ENCODE data around the gene HOXA3.

HOXA3 gene

DNA sequence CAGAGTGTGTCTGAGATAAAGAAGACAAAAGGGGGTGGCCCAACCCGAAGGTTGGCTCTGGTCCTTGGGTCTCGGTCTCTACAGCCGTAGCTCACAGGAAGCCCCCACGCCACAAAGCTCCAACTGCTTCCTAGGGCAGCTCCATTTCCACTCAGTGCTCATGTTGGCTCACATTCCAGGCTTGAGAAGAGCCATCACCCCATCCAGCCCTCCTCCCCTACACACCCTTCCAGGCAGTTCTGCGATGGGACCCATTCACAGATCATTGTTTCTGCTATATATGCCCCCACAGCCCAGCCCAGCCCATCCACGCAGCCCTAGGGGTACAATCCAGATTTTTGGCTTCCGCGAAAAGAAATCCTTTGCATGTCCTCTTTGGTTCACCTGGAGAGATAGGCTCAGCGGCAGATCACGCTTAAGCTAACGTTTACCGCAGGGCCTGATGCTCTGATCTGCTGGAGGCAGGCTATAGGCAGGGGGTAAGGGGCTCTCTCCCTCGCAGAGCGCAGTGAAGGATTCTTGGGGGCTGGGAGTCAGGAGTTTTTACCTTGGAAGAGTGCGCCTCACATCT, 38.9 kb upstream of the HOXA3 start:
- peak overlapping the region in 1 of 2 experiments; percentile 68 for H3K4me3 ChIP-seq (ENCODE audit: low read depth in 1 of 2, low read length in 1 of 2)
- H3K9me3 ChIP-seq = no peaks in the 10 kb centered on the region
- TF ChIP-seq, protein P1, sequence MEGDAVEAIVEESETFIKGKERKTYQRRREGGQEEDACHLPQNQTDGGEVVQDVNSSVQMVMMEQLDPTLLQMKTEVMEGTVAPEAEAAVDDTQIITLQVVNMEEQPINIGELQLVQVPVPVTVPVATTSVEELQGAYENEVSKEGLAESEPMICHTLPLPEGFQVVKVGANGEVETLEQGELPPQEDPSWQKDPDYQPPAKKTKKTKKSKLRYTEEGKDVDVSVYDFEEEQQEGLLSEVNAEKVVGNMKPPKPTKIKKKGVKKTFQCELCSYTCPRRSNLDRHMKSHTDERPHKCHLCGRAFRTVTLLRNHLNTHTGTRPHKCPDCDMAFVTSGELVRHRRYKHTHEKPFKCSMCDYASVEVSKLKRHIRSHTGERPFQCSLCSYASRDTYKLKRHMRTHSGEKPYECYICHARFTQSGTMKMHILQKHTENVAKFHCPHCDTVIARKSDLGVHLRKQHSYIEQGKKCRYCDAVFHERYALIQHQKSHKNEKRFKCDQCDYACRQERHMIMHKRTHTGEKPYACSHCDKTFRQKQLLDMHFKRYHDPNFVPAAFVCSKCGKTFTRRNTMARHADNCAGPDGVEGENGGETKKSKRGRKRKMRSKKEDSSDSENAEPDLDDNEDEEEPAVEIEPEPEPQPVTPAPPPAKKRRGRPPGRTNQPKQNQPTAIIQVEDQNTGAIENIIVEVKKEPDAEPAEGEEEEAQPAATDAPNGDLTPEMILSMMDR (IDR thresholded peaks at IDR 0.05) = no peak
- no peak overlapping the region for H3K27ac ChIP-seq
- H3K27me3 ChIP-seq = peaks cover 100% of the 10 kb centered on the region
- peaks cover 35 to 42% of the 10 kb centered on the region in 2 experiments for H3K4me1 ChIP-seq (ENCODE audit: control insufficient read depth in 1 of 2, insufficient read depth in 1 of 2, low read depth in 1 of 2, low read length in 1 of 2)
- H3K36me3 ChIP-seq = no peaks in the 10 kb centered on the region

DNA sequence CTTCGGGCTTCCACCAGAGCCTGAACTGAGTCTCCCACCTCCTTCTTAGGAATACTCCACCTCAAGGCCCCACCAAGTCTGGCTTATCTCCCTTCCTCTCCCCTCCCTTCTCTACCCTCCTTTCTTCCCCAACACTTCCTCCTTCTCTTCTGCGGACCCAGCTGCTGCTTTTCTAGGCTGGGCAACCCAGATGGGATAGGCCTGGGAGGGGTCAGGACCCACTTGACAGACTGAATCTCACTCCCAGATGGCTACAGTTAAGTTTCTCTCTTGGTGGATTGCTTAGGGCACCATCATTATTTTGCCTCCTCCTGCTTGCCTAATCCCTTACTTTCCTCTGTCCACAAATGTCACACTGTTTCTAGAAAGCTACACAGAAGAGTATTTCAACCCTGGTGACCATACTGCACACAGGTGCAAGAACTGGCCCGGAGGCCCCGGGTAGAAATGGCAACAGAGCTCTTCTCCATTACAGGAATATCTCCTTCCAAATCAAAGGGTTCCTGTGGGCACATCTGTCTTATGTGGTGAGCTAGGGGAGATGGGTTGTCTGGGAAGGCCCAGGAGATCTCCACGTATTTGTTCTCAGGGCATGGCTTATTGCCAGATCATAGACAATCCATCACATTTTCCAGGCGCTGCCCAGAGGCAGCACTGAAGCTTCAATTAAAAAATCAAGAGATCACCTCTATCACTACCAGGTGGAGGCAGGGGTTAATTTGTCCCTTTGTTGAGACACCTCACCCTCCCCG, 37.8 kb upstream of the HOXA3 start:
- TF ChIP-seq, protein P1 (IDR thresholded peaks at IDR 0.05) = no peak
- Histone ChIP-seq H3K27me3 (peaks cover 100% of the 10 kb centered on the region), H3K4me1 (ENCODE audit: control insufficient read depth in 1 of 2, insufficient read depth in 1 of 2, low read depth in 1 of 2, low read length in 1 of 2) (peaks cover 45 to 53% of the 10 kb centered on the region in 2 experiments), H3K27ac (no peak overlapping the region), H3K4me3 (ENCODE audit: low read depth in 1 of 2, low read length in 1 of 2) (no peak overlapping the region), H3K36me3 (no peaks in the 10 kb centered on the region), H3K9me3 (no peaks in the 10 kb centered on the region)

DNA sequence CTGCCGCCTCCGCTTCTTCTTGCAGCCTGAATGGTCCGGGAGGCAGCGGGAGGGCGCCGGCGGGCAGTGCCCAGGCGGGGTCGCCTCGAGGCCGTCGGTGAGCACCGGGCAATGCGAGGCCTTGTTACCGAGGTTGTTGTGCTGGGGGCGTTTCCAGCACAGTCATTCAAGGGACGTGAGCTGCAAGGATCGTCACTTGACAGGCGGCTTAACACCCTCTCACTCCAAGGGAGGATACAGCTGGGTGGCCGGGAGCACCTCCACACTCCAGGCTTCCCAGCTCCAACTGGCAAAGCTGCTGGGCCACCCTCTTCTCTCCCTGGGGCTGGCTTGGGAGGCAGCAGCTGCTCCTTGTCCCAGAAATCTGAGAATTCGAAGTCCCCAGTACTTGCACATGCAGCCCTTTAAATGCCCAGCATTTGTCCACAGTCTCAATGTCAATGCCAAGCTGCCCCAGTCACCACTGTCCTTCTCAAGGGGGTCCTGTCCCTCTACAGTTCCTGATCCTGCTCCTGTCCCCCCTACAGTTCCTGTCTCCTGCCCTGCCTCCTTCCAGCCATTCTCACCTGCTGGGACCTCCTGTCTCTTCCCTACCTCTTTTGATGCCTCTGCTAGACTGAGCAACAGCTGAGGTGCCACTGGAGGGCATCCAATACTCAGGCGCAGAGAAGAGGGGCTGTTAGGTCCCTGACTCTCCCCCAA, 37.1 kb upstream of the HOXA3 start:
- Histone ChIP-seq H3K4me3 (ENCODE audit: low read depth in 1 of 2, low read length in 1 of 2) (peak overlapping the region; percentile 1 to 50), H3K36me3 (no peaks in the 10 kb centered on the region), H3K27me3 (peaks cover 100% of the 10 kb centered on the region), H3K4me1 (ENCODE audit: control insufficient read depth in 1 of 2, insufficient read depth in 1 of 2, low read depth in 1 of 2, low read length in 1 of 2) (peaks cover 51 to 60% of the 10 kb centered on the region in 2 experiments), H3K27ac (no peak overlapping the region), H3K9me3 (no peaks in the 10 kb centered on the region)
- TF ChIP-seq, protein P1 (IDR thresholded peaks at IDR 0.05) = no peak

DNA sequence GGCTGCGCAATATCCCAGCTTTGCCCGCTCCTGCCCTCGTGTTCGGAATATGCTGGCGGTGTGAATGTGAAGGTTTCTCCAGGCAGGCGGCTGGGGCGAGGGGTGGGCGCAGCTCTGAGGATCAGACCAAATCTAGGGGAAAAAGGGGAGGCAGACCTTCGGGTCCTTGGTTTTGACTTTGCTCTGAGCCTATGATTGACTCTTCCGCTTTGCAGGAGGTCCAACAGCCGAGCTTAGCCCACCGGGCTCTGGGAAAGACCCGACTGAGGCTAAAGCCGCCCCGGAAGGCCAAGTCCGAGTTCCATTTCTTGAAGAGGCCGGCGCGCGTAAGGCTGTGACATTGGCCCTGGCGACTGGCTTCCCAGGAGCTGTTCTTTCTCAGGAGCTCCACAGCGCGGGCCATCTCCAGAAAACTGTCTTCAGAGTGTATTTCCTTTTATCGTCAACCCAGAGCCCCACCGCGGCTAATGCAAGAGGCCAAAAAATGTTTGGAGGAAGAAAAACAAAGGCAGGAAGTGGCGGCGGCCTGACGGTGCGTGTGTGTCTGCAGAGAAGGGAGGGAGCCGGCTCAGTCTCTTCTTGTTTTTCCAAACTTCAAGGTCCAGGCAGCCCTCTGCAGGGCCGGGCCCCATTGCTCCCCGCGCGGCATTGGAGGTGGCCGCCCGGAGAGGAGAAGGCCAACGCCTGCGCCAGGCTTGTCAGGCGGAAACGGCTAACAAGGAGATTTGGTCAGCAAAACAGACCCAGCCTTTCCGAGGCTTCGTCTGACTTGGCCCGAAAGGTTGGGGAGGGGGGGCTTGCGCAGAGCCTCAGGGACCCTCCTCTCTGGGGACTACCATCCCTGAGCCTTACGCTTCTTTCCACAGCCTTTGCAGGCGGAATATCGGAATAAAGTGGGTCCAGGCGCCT, 36.3 kb upstream of the HOXA3 start:
- peaks cover 100% of the 10 kb centered on the region for H3K27me3 ChIP-seq
- no peak overlapping the region for H3K27ac ChIP-seq
- peak overlapping the region; percentile 1 to 50 for H3K4me3 ChIP-seq (ENCODE audit: low read depth in 1 of 2, low read length in 1 of 2)
- TF ChIP-seq, protein P1 (IDR thresholded peaks at IDR 0.05) = no peak
- no peaks in the 10 kb centered on the region for H3K9me3 ChIP-seq
- H3K4me1 ChIP-seq (ENCODE audit: control insufficient read depth in 1 of 2, insufficient read depth in 1 of 2, low read depth in 1 of 2, low read length in 1 of 2) = peaks cover 58 to 66% of the 10 kb centered on the region in 2 experiments
- no peaks in the 10 kb centered on the region for H3K36me3 ChIP-seq
